ENCODE measurements around the gene DLEC1. TPM values are rescaled to one million over a fixed set of nuclear protein-coding genes. Genes with fewer than 3 reads are reported as not detected.

DLEC1 gene
- total RNA-seq, 1 experiment from 2014 or later, result not detected

- no peak for DNase-seq
- H3K27ac ChIP-seq, result no peak overlapping the region
- no peaks in the 10 kb centered on the region for H3K36me3 ChIP-seq
- H3K4me1 ChIP-seq, result peaks cover 3% of the 10 kb centered on the region; the same call in 1 of the 2 replicates
- H3K27me3 ChIP-seq, result no peaks in the 10 kb centered on the region
- H3K9me3 ChIP-seq (replicated peaks), result no peaks in the 10 kb centered on the region
- H3K4me3 ChIP-seq, result no peak overlapping the region
Measured at GRCh38 chr3:38007754-38008090, 31.3 kb upstream of the DLEC1 start.

GRCh38 chr3:38008191-38008701 lies 30.8 kb upstream of the DLEC1 start:
- Histone ChIP-seq H3K4me1 (peaks cover 3% of the 10 kb centered on the region; the same call in 1 of the 2 replicates), H3K36me3 (no peaks in the 10 kb centered on the region)
- DNase-seq, result no peak

GRCh38 chr3:38008971-38009580 lies 29.9 kb upstream of the DLEC1 start:
- Histone ChIP-seq H3K27ac (no peak overlapping the region), H3K9me3 (replicated peaks) (no peaks in the 10 kb centered on the region), H3K36me3 (no peaks in the 10 kb centered on the region), H3K27me3 (no peaks in the 10 kb centered on the region), H3K4me3 (no peak overlapping the region), H3K4me1 (peaks cover 3% of the 10 kb centered on the region; the same call in 1 of the 2 replicates)
- no peak for DNase-seq

More at GRCh38 chr3:38008191-38008701, 30.8 kb upstream of the DLEC1 start:
- Histone ChIP-seq H3K27ac (no peak overlapping the region), H3K4me3 (no peak overlapping the region), H3K27me3 (no peaks in the 10 kb centered on the region), H3K9me3 (replicated peaks) (no peaks in the 10 kb centered on the region)

- Histone ChIP-seq H3K4me1 (no peaks in the 10 kb centered on the region), H3K9me3 (replicated peaks) (no peaks in the 10 kb centered on the region), H3K36me3 (no peaks in the 10 kb centered on the region), H3K27me3 (no peaks in the 10 kb centered on the region), H3K4me3 (no peak overlapping the region), H3K27ac (no peak overlapping the region)
- DNase-seq, result no peak
Measured at GRCh38 chr3:38009807-38010591, 29.0 kb upstream of the DLEC1 start.

GRCh38 chr3:38011111-38011510 lies 27.9 kb upstream of the DLEC1 start:
- no peak overlapping the region for H3K27ac ChIP-seq
- H3K4me3 ChIP-seq, result no peak overlapping the region
- no peaks in the 10 kb centered on the region for H3K4me1 ChIP-seq
- no peak for DNase-seq
- no peaks in the 10 kb centered on the region for H3K36me3 ChIP-seq
- H3K9me3 ChIP-seq (replicated peaks), result no peaks in the 10 kb centered on the region
- no peaks in the 10 kb centered on the region for H3K27me3 ChIP-seq

- no peaks in the 10 kb centered on the region for H3K9me3 ChIP-seq (replicated peaks)
- no peaks in the 10 kb centered on the region for H3K4me1 ChIP-seq
- no peak for DNase-seq
- no peaks in the 10 kb centered on the region for H3K36me3 ChIP-seq
- H3K27ac ChIP-seq, result no peak overlapping the region
- H3K27me3 ChIP-seq, result no peaks in the 10 kb centered on the region
- H3K4me3 ChIP-seq, result no peak overlapping the region
Measured at GRCh38 chr3:38015485-38015884, 23.5 kb upstream of the DLEC1 start.

- Histone ChIP-seq H3K27me3 (no peaks in the 10 kb centered on the region), H3K4me1 (no peaks in the 10 kb centered on the region), H3K27ac (no peak overlapping the region), H3K4me3 (no peak overlapping the region), H3K36me3 (no peaks in the 10 kb centered on the region), H3K9me3 (replicated peaks) (no peaks in the 10 kb centered on the region)
- no peak for DNase-seq
Measured at GRCh38 chr3:38015984-38016383, 23.0 kb upstream of the DLEC1 start.

GRCh38 chr3:38016410-38016809 lies 22.6 kb upstream of the DLEC1 start:
- Histone ChIP-seq H3K36me3 (no peaks in the 10 kb centered on the region), H3K9me3 (replicated peaks) (no peaks in the 10 kb centered on the region), H3K4me3 (no peak overlapping the region), H3K27me3 (no peaks in the 10 kb centered on the region), H3K27ac (no peak overlapping the region), H3K4me1 (no peaks in the 10 kb centered on the region)
- no peak for DNase-seq

- H3K36me3 ChIP-seq, result no peaks in the 10 kb centered on the region
- no peaks in the 10 kb centered on the region for H3K4me1 ChIP-seq
- no peaks in the 10 kb centered on the region for H3K9me3 ChIP-seq (replicated peaks)
- no peak for DNase-seq
- H3K27ac ChIP-seq, result no peak overlapping the region
- H3K4me3 ChIP-seq, result no peak overlapping the region
- no peaks in the 10 kb centered on the region for H3K27me3 ChIP-seq
Measured at GRCh38 chr3:38016847-38017444, 22.1 kb upstream of the DLEC1 start.

- Histone ChIP-seq H3K36me3 (no peaks in the 10 kb centered on the region), H3K27ac (no peak overlapping the region), H3K4me1 (no peaks in the 10 kb centered on the region), H3K27me3 (no peaks in the 10 kb centered on the region), H3K9me3 (replicated peaks) (no peaks in the 10 kb centered on the region), H3K4me3 (no peak overlapping the region)
- no peak for DNase-seq
Measured at GRCh38 chr3:38017445-38018295, 21.3 kb upstream of the DLEC1 start.

- Histone ChIP-seq H3K4me3 (no peak overlapping the region), H3K4me1 (no peaks in the 10 kb centered on the region), H3K27ac (no peak overlapping the region), H3K9me3 (replicated peaks) (no peaks in the 10 kb centered on the region), H3K27me3 (no peaks in the 10 kb centered on the region), H3K36me3 (no peaks in the 10 kb centered on the region)
- DNase-seq, result no peak
Measured at GRCh38 chr3:38018296-38019266, 20.4 kb upstream of the DLEC1 start.

- Histone ChIP-seq H3K27ac (no peak overlapping the region), H3K4me1 (no peaks in the 10 kb centered on the region), H3K27me3 (no peaks in the 10 kb centered on the region), H3K9me3 (replicated peaks) (no peaks in the 10 kb centered on the region), H3K36me3 (no peaks in the 10 kb centered on the region), H3K4me3 (no peak overlapping the region)
- no peak for DNase-seq
Measured at GRCh38 chr3:38019658-38020341, 19.2 kb upstream of the DLEC1 start.

GRCh38 chr3:38020342-38020726 lies 18.7 kb upstream of the DLEC1 start:
- peaks cover under 1% of the 10 kb centered on the region; the same call in 1 of the 2 replicates for H3K4me1 ChIP-seq
- H3K36me3 ChIP-seq, result no peaks in the 10 kb centered on the region
- DNase-seq, result no peak
- no peaks in the 10 kb centered on the region for H3K27me3 ChIP-seq
- no peak overlapping the region for H3K4me3 ChIP-seq
- no peak overlapping the region for H3K27ac ChIP-seq
- no peaks in the 10 kb centered on the region for H3K9me3 ChIP-seq (replicated peaks)
